Endometrial microvascular endothelial cells (primary cell): ENCODE data around the gene LAMTOR4. TPM values are rescaled to one million over a fixed set of nuclear protein-coding genes. Genes with fewer than 3 reads are reported as not detected.

Experiments
- in situ Hi-C: cut with HindIII; loops from 2 replicates; pipeline ENCODE4 v1.10.0; 2017; ENCODE audit warnings: low sequenced_read_pairs, low pct_unique_long_range_greater_than_20kb; ENCODE audit errors: inconsistent ontology term
- total RNA-seq: library from RNA; depleted of rRNA; stranded (reverse); fragments of >200 nt; gene quantifications from one replicate; pipeline ENCODE4 v1.2.3, GENCODE V29; 2015; ENCODE audit errors: inconsistent ontology term

The LAMTOR4 gene
- total RNA-seq = 170 TPM

- in situ Hi-C loops = no loop called here
Observed at GRCh38 chr7:100148559-100149328, at the start of gene LAMTOR4. Gene LAMTOR4, plus strand, starts transcription at chr7:100148918. Its CDS starts 55 bp downstream, at chr7:100148973.

- in situ Hi-C loops = no loop called here
Observed at GRCh38 chr7:100099452-100099851, 49.3 kb upstream of the LAMTOR4 start.

GRCh38 chr7:100100420-100101015, 48.2 kb upstream of the LAMTOR4 start:
- in situ Hi-C loops = no loop called here

- in situ Hi-C loops = no loop called here
Observed at GRCh38 chr7:100101016-100101862, 47.5 kb upstream of the LAMTOR4 start, which contains the start of the genes AP4M1 and MCM7. Gene AP4M1, plus strand, starts transcription at chr7:100101643. Its CDS starts 72 bp downstream, at chr7:100101715. Gene MCM7, minus strand, starts transcription at chr7:100101397. Its CDS starts 103 bp downstream, at chr7:100101294.

GRCh38 chr7:100102950-100103840, 45.5 kb upstream of the LAMTOR4 start:
- in situ Hi-C loops = no loop called here

GRCh38 chr7:100105534-100105933, 43.2 kb upstream of the LAMTOR4 start:
- in situ Hi-C loops = no loop called here

GRCh38 chr7:100106633-100107032, 42.1 kb upstream of the LAMTOR4 start:
- in situ Hi-C loops = no loop called here

GRCh38 chr7:100107125-100107737, 41.5 kb upstream of the LAMTOR4 start:
- in situ Hi-C loops = no loop called here

- in situ Hi-C loops = no loop called here
Observed at GRCh38 chr7:100107890-100108289, 40.8 kb upstream of the LAMTOR4 start.

GRCh38 chr7:100109521-100110163, 39.1 kb upstream of the LAMTOR4 start:
- in situ Hi-C loops = no loop called here

GRCh38 chr7:100111156-100111555, 37.6 kb upstream of the LAMTOR4 start:
- in situ Hi-C loops = no loop called here

GRCh38 chr7:100111914-100112313, 36.8 kb upstream of the LAMTOR4 start:
- in situ Hi-C loops = no loop called here

- in situ Hi-C loops = no loop called here
Observed at GRCh38 chr7:100115026-100115425, 33.7 kb upstream of the LAMTOR4 start.

GRCh38 chr7:100118388-100119071, 30.2 kb upstream of the LAMTOR4 start:
- in situ Hi-C loops = no loop called here

- in situ Hi-C loops = no loop called here
Observed at GRCh38 chr7:100119072-100119969, 29.4 kb upstream of the LAMTOR4 start, which contains the start of the genes CNPY4 and TAF6. Gene CNPY4, plus strand, starts transcription at chr7:100119634. Its CDS starts 111 bp downstream, at chr7:100119745. Gene TAF6, minus strand, starts transcription at chr7:100119358. Its CDS starts 5,149 bp downstream, at chr7:100114209.
